Left lung (tissue), 10 donors: ENCODE measurements around the gene SHLD1. TPM values are rescaled to one million over a fixed set of nuclear protein-coding genes. Genes with fewer than 3 reads are reported as not detected.

ENCODE experiments used
- ATAC-seq: fragments of 200-7000 bp; cut with Tn5 transposase; one replicate; pipeline ENCODE4 v1.9.1; 2020; ENCODE audit warnings: moderate library complexity
- DNase-seq, 4 donors: peaks; one replicate each; pipeline ENCODE4 v3.0.0-alpha.2; 2013 to 2020
- H3K27ac ChIP-seq, 2 donors: fragments of 200-600 bp; sonication (generic) in 1 of 2; one replicate each; pipeline versions ENCODE4 v1.5.0 to v1.8.0; 2020 to 2021
- H3K27me3 ChIP-seq, 2 donors: fragments of 200-600 bp; sonication (generic) in 1 of 2; one replicate each; pipeline versions ENCODE4 v1.5.0 to v1.8.0; 2020 to 2021
- H3K36me3 ChIP-seq, 2 donors: fragments of 200-600 bp; sonication (generic) in 1 of 2; one replicate each; pipeline versions ENCODE4 v1.5.0 to v1.8.0; 2020 to 2021
- H3K4me1 ChIP-seq, 2 donors: fragments of 200-600 bp; one replicate each; pipeline ENCODE4 v1.8.0; 2021
- H3K4me3 ChIP-seq, 2 donors: fragments of 200-600 bp; sonication (generic) in 1 of 2; one replicate each; pipeline versions ENCODE4 v1.5.0 to v1.8.0; 2020 to 2021; ENCODE audit warnings: mild to moderate bottlenecking in 1 of 2
- H3K9me3 ChIP-seq, 2 donors: fragments of 200-600 bp; sonication (generic) in 1 of 2; one replicate each; pipeline versions ENCODE4 v1.5.0 to v1.8.0; 2020 to 2021
- CTCF ChIP-seq, 2 donors: fragments of 200-600 bp; sonication (generic) in 1 of 2; IDR thresholded peaks; one replicate each; pipeline versions ENCODE4 v1.5.0 to v1.8.0; 2021; ENCODE audit warnings: antibody characterized with exemption in 2 of 2
- intact Hi-C, 2 donors: fragments of 100-400 bp; cut with DNase I; formaldehyde crosslinking; loops; one replicate each; pipeline versions ENCODE4 v1.11.2 to v1.14.2; 2022
- polyA plus RNA-seq, 6 donors: library from polyadenylated mRNA; unstranded; fragments of 120-200 nt; gene quantifications; one replicate each; pipeline ENCODE4 v1.2.1, GENCODE V29; 2013; ENCODE audit not compliant: insufficient read length in 6 of 6
- total RNA-seq, 2 donors: library from RNA; stranded (reverse); fragmentation: NEBNext Ultra II Directional; extraction: Animal tissue kit (Norgen Biotek cat#: 25700); gene quantifications; one replicate each; pipeline ENCODE4 v1.2.1, GENCODE V29; 2021
- donor health status: DM: no; HTN: yes; CAD: no.
- donor health status: DM: no; HTN: no; CAD: no.

SHLD1 gene
- total and polyA plus RNA-seq, 8 donors = 5.4 to 8.9 (median 7.7) TPM

DNA sequence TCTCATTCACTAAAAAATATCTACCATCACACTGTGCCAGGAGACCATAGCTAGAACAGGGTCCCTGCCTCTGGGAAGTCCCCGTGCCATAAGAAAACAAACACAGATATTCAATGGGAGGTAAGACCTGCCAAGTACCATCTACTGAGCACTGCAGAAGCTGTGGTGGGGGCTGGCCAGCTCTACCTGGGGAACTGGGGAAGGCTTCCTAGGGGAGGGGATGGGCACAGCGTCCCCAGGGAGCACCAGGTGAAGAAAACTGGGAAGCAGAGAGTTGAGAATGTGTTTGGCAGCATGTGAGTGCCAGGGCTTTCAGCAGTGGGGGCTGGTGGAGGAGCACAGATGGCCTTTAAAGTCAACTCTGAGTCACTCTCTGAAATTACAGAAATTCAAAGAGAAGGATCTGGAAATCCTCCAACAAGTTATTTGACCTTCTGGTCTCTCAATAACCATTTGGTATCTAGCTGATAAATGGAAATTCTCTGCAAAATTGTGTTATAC, 85.2 kb downstream of the SHLD1 start:
- ATAC-seq = peak; percentile 85
- no peaks in the 10 kb centered on the region for H3K27me3 ChIP-seq
- H3K27ac ChIP-seq = peak overlapping the region; percentile 40 to 67
- no peaks in the 10 kb centered on the region for H3K9me3 ChIP-seq
- intact Hi-C loops = no loop called here
- DNase-seq = peak in 2 of 4 donors; percentile 13 to 43
- peaks cover 8 to 14% of the 10 kb centered on the region in 2 donors for H3K4me1 ChIP-seq
- H3K4me3 ChIP-seq = no peak overlapping the region
- no peak for TF ChIP-seq CTCF (IDR thresholded peaks at IDR 0.05)
- no peaks in the 10 kb centered on the region for H3K36me3 ChIP-seq

DNA sequence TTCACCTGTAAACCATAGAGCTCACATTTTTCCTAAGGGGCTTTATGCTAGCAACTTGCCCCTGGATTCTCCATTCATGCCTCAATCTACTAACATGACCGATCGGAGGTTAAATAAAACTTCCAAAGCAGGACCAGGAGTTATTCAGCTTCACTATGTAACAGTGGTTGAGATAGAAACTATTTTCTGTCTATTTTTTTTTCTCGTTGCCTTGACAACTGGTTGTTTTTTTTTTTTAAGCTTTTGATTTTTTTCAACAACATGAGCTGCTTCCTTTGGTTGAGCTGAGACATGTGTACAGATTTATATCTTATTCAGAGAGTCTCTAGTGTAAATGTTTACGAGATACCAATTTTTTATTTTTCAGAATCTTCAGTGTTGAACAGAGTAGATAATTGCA, 85.7 kb downstream of the SHLD1 start:
- no peak for TF ChIP-seq CTCF (IDR thresholded peaks at IDR 0.05)
- Histone ChIP-seq H3K4me1 (peaks cover 8 to 14% of the 10 kb centered on the region in 2 donors), H3K4me3 (no peak overlapping the region), H3K36me3 (no peaks in the 10 kb centered on the region), H3K27ac (peak overlapping the region; percentile 40 to 67), H3K9me3 (no peaks in the 10 kb centered on the region), H3K27me3 (no peaks in the 10 kb centered on the region)
- DNase-seq = peak in 2 of 4 donors; percentile 43 to 48
- peak; percentile 66 for ATAC-seq
- intact Hi-C loops = no loop called here

- H3K27ac ChIP-seq = peak overlapping the region in 1 of 2 donors; percentile 67
- peak; percentile 14 for ATAC-seq
These were observed 86.4 kb downstream of the SHLD1 start for GRCh38 chr20:5836569-5836968.

GRCh38 chr20:5840411-5841002, 90.3 kb downstream of the SHLD1 start:
- no peaks in the 10 kb centered on the region for H3K9me3 ChIP-seq
- H3K36me3 ChIP-seq = no peaks in the 10 kb centered on the region
- DNase-seq = no peak
- TF ChIP-seq CTCF (IDR thresholded peaks at IDR 0.05) = no peak
- intact Hi-C loops = no loop called here
- H3K27ac ChIP-seq = no peak overlapping the region
- peaks cover 5 to 8% of the 10 kb centered on the region in 2 donors for H3K4me1 ChIP-seq
- H3K27me3 ChIP-seq = no peaks in the 10 kb centered on the region
- no peak overlapping the region for H3K4me3 ChIP-seq
- no peak for ATAC-seq

More at GRCh38 chr20:5836569-5836968, 86.4 kb downstream of the SHLD1 start:
- Histone ChIP-seq H3K36me3 (no peaks in the 10 kb centered on the region), H3K4me1 (peaks cover 8 to 14% of the 10 kb centered on the region in 2 donors), H3K9me3 (no peaks in the 10 kb centered on the region), H3K27me3 (no peaks in the 10 kb centered on the region), H3K4me3 (no peak overlapping the region)
- no peak for DNase-seq
- TF ChIP-seq CTCF (IDR thresholded peaks at IDR 0.05) = no peak
- intact Hi-C loops = no loop called here

- Histone ChIP-seq H3K27me3 (no peaks in the 10 kb centered on the region), H3K4me1 (no peaks in the 10 kb centered on the region), H3K4me3 (no peak overlapping the region), H3K9me3 (no peaks in the 10 kb centered on the region), H3K36me3 (no peaks in the 10 kb centered on the region), H3K27ac (no peak overlapping the region)
- no peak for ATAC-seq
- no peak for DNase-seq
- intact Hi-C loops = no loop called here
- no peak for TF ChIP-seq CTCF (IDR thresholded peaks at IDR 0.05)
These were observed 91.3 kb downstream of the SHLD1 start for GRCh38 chr20:5841522-5841921.
